Raji (cell line): Measurements from ENCODE around the gene OTUB2.

Experiments
- POLR2A ChIP-seq: IDR thresholded peaks from 2 replicates; pipeline ENCODE4 v1.6.1; 2011; ENCODE audit warnings: low read depth, low read length, control low read depth; ENCODE audit not compliant: insufficient read depth

Gene OTUB2

GRCh38 chr14:94051115-94051514 lies 25.0 kb downstream of the OTUB2 start:
- no peak for TF ChIP-seq POLR2A

- TF ChIP-seq POLR2A = no peak
Measured at GRCh38 chr14:94051779-94052178, 25.6 kb downstream of the OTUB2 start.

GRCh38 chr14:94052199-94052598 lies 26.1 kb downstream of the OTUB2 start:
- TF ChIP-seq POLR2A = no peak

- TF ChIP-seq POLR2A = no peak
Measured at GRCh38 chr14:94052662-94053061, 26.5 kb downstream of the OTUB2 start.

GRCh38 chr14:94054401-94054800 lies 28.3 kb downstream of the OTUB2 start:
- no peak for TF ChIP-seq POLR2A

GRCh38 chr14:94054936-94055335 lies 28.8 kb downstream of the OTUB2 start:
- TF ChIP-seq POLR2A = no peak

GRCh38 chr14:94056579-94057308 lies 30.6 kb downstream of the OTUB2 start:
- TF ChIP-seq POLR2A = no peak

GRCh38 chr14:94058128-94058673 lies 32.1 kb downstream of the OTUB2 start:
- no peak for TF ChIP-seq POLR2A

- no peak for TF ChIP-seq POLR2A
Measured at GRCh38 chr14:94058674-94059138, 32.6 kb downstream of the OTUB2 start.

GRCh38 chr14:94059998-94060397 lies 33.9 kb downstream of the OTUB2 start:
- no peak for TF ChIP-seq POLR2A

- TF ChIP-seq POLR2A = no peak
Measured at GRCh38 chr14:94062344-94062940, 36.3 kb downstream of the OTUB2 start.

GRCh38 chr14:94066089-94066676 lies 40.0 kb downstream of the OTUB2 start:
- TF ChIP-seq POLR2A = no peak

- no peak for TF ChIP-seq POLR2A
Measured at GRCh38 chr14:94074534-94074933, 48.4 kb downstream of the OTUB2 start.

- no peak for TF ChIP-seq POLR2A
Measured at GRCh38 chr14:94075008-94075407, 48.9 kb downstream of the OTUB2 start.

GRCh38 chr14:94077111-94077821 lies 51.1 kb downstream of the OTUB2 start:
- TF ChIP-seq POLR2A = no peak
